Endothelial cell of umbilical vein (primary cell): ENCODE measurements around the gene DONSON. TPM values are rescaled to one million over a fixed set of nuclear protein-coding genes. Genes with fewer than 3 reads are reported as not detected.

Experiments
- BruUV-seq: library from RNA; stranded (reverse); fragments of 400-500 nt; replicated peaks from 2 replicates; lab custom pipeline; 2021; lab: Mats Ljungman, UMichigan
- CTCF ChIA-PET: fragments of 300-600, 350-600 bp; sonication (Branson Sonifier 250); formaldehyde crosslinking; loops from one replicate; lab custom pipeline; 2021; ENCODE audit warnings: antibody characterized with exemption, inconsistent platforms; lab: Charles Lee
- POLR2A ChIA-PET: fragments of 300-600, 350-600 bp; sonication (Branson Sonifier 250); formaldehyde crosslinking; loops from one replicate; lab custom pipeline; 2021; ENCODE audit warnings: antibody characterized with exemption, inconsistent platforms; lab: Charles Lee
- DNase-seq: peaks from one replicate; pipeline ENCODE4 v3.0.0-alpha.2; 2011; ENCODE audit warnings: low read depth, low spot score
- FAIRE-seq: peaks from 2 replicates; lab custom pipeline; 2011; peaks lifted over from hg19 to GRCh38; lab: Jason Lieb, UNC
- H2AFZ ChIP-seq: 2 replicates; pipeline ENCODE4 v1.6.0; 2012; ENCODE audit warnings: low read depth, low read length, control low read depth, inconsistent platforms
- H3K27ac ChIP-seq: 2 replicates; pipeline ENCODE4 v1.5.1; 2011; ENCODE audit warnings: low read depth, mild to moderate bottlenecking, control low read depth, low read length, moderate library complexity; ENCODE audit not compliant: insufficient read depth
- H3K27me3 ChIP-seq, 2 experiments: 2 replicates each; pipeline versions ENCODE4 v1.6.0 to v1.6.1; 2011; ENCODE audit warnings: low read length in 2 of 2, mixed read lengths in 1 of 2; ENCODE audit not compliant: control insufficient read depth in 2 of 2, insufficient read depth in 2 of 2
- H3K36me3 ChIP-seq, 2 experiments: 2 replicates in 1 of 2; 3 replicates in 1 of 2; pipeline ENCODE4 v1.5.1; 2011; ENCODE audit warnings: low read length in 2 of 2, mild to moderate bottlenecking in 1 of 2, moderate library complexity in 1 of 2; ENCODE audit not compliant: control insufficient read depth in 2 of 2, insufficient read depth in 2 of 2; ENCODE audit errors: extremely low read depth in 1 of 2
- H3K4me1 ChIP-seq: 3 replicates; pipeline ENCODE4 v1.5.1; 2011; ENCODE audit warnings: mild to moderate bottlenecking, low read length; ENCODE audit not compliant: control insufficient read depth, insufficient read depth; ENCODE audit errors: extremely low read depth
- H3K4me2 ChIP-seq: 2 replicates; pipeline ENCODE4 v1.6.1; 2011; ENCODE audit warnings: low read length, control low read depth, mixed read lengths; ENCODE audit not compliant: insufficient read depth
- H3K4me3 ChIP-seq, 3 experiments: fragments of 200-600 bp in 1 of 3; sonication (generic), shearing (Covaris generic) in 1 of 3; replicated peaks in 1 of 3; 2 replicates each; pipeline ENCODE4 v1.5.1; 2011 to 2016; ENCODE audit warnings: control low read depth in 3 of 3, low read length in 3 of 3, mild to moderate bottlenecking in 2 of 3, inconsistent platforms in 1 of 3, low read depth in 1 of 3, moderate library complexity in 1 of 3; ENCODE audit not compliant: insufficient read depth in 1 of 3
- H3K79me2 ChIP-seq: 2 replicates; pipeline ENCODE4 v1.6.0; 2012; ENCODE audit warnings: low read length, inconsistent platforms; ENCODE audit not compliant: control insufficient read depth, insufficient read depth
- H3K9ac ChIP-seq: replicated peaks from 2 replicates; pipeline ENCODE3; 2011; ENCODE audit warnings: low read length, control low read depth; ENCODE audit not compliant: insufficient read depth; ENCODE audit errors: extremely low read depth
- H3K9me1 ChIP-seq: replicated peaks from 3 replicates; pipeline ENCODE4 v1.6.0; 2011; ENCODE audit warnings: mild to moderate bottlenecking, low read length; ENCODE audit not compliant: control insufficient read depth, insufficient read depth; ENCODE audit errors: extremely low read depth
- H3K9me3 ChIP-seq: replicated peaks from 2 replicates; pipeline ENCODE4 v1.5.1; 2012; ENCODE audit warnings: low read length, inconsistent platforms; ENCODE audit not compliant: control insufficient read depth, insufficient read depth
- H4K20me1 ChIP-seq: replicated peaks from 2 replicates; pipeline ENCODE3; 2011; ENCODE audit warnings: mild to moderate bottlenecking, low read length; ENCODE audit not compliant: control insufficient read depth, insufficient read depth; ENCODE audit errors: extremely low read depth
- EZH2 ChIP-seq: IDR thresholded peaks from 2 replicates; pipeline ENCODE4 v1.6.1; 2012; ENCODE audit warnings: borderline replicate concordance, low read depth, mild to moderate bottlenecking, moderate library complexity, low read length, inconsistent platforms; ENCODE audit not compliant: severe bottlenecking
- FOS ChIP-seq: IDR thresholded peaks from 2 replicates; pipeline ENCODE4 v1.6.1; 2011; ENCODE audit warnings: mild to moderate bottlenecking, low read length, moderate library complexity, borderline replicate concordance; ENCODE audit not compliant: insufficient read depth
- GATA2 ChIP-seq: IDR thresholded peaks from 2 replicates; pipeline ENCODE4 v1.7.0; 2011; ENCODE audit warnings: low read depth, mild to moderate bottlenecking, moderate library complexity, mixed read lengths, low read length; ENCODE audit not compliant: insufficient read length, insufficient read depth
- JUN ChIP-seq: IDR thresholded peaks from 2 replicates; pipeline ENCODE4 v1.6.1; 2011; ENCODE audit warnings: borderline replicate concordance, low read depth; ENCODE audit not compliant: insufficient read length, insufficient read depth
- MYC ChIP-seq: IDR thresholded peaks from one replicate; pipeline ENCODE4 v1.6.1; 2011; ENCODE audit warnings: mild to moderate bottlenecking, low read depth, low read length
- POLR2A ChIP-seq: IDR thresholded peaks from 2 replicates; pipeline ENCODE4 v1.6.1; 2012; ENCODE audit warnings: low read depth, mild to moderate bottlenecking, control low read depth, low read length
- POLR2AphosphoS5 ChIP-seq: IDR thresholded peaks from 2 replicates; pipeline ENCODE4 v1.6.1; 2012; ENCODE audit warnings: low read depth, mild to moderate bottlenecking, control low read depth, low read length, moderate library complexity; ENCODE audit not compliant: insufficient read depth
- dilution Hi-C: fragments of 300-500 bp; cut with MboI; formaldehyde crosslinking; loops from one replicate; pipeline ENCODE4 v1.15.0; 2019; ENCODE audit warnings: low sequenced_read_pairs; ENCODE audit not compliant: extremely low pct_ligation_motif_present
- intact Hi-C: fragments of 100-400 bp; cut with micrococcal nuclease; formaldehyde crosslinking; loops from one replicate; pipeline ENCODE4 v1.10.0; 2022
- polyA plus RNA-seq, 4 experiments: library from polyadenylated mRNA; depleted of rRNA in 3 of 4; stranded (reverse) in 3 of 4; unstranded in 1 of 4; fragments of >200 nt; gene quantifications; 2 replicates each; pipeline versions ENCODE4 v1.2.1 to v1.2.3, GENCODE V29; 2011 to 2012; ENCODE audit warnings: missing spikeins in 1 of 4
- total RNA-seq: library from RNA; stranded (reverse); gene quantifications from 2 replicates; pipeline ENCODE4 v1.2.3, GENCODE V29; 2021
- TF ChIP-seq, protein P1 (sequence below): IDR thresholded peaks from 2 replicates; pipeline ENCODE4 v1.6.1; 2011; ENCODE audit not compliant: insufficient read depth, insufficient read length
- TF ChIP-seq, protein P2 (sequence below), 2 donors: IDR thresholded peaks; 1 replicate in 1 of 2; 2 replicates in 1 of 2; pipeline ENCODE4 v1.5.1; 2011; ENCODE audit warnings: low read length in 2 of 2, mild to moderate bottlenecking in 2 of 2, moderate library complexity in 2 of 2, control low read depth in 1 of 2, inconsistent platforms in 1 of 2, low read depth in 1 of 2; ENCODE audit not compliant: insufficient read depth in 1 of 2; ENCODE audit errors: extremely low read depth in 1 of 2

The DONSON gene
- total and polyA plus RNA-seq, 2 donors (not counting 3 experiments of a cell fraction or from before 2014, with no cell fraction given): 14.3 to 29.4 TPM

DNA sequence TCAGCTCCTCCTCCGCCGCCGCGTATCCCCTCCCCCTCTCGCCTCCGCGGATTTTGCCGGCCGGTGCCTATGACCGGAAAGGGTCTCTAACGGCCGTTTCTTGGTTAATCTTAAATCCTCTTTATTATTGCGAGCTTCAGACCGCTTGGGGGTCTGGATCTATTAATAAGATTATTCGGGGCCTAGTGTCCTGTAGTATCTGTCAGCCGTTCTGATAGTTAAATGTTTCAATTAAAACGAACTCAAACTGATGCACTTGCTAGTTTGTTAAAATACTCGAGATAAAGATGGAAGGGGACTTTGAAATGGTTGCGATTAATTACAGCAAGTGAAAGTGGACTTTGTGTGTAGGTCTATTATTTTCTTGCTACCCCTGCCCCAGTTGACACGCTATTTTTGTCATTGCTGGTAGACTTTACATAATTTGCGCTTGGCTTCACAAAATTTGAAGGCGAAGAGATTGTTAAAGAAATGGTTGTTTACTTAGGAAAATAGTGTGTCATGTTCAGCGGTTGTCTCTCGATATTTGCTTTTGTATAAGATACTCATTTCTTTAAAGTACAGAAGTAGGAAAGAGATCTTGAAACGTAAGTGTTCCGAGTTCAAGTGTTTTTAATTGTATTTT, 44.9 kb downstream of the DONSON start:
- TF ChIP-seq, protein P1, sequence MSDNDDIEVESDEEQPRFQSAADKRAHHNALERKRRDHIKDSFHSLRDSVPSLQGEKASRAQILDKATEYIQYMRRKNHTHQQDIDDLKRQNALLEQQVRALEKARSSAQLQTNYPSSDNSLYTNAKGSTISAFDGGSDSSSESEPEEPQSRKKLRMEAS: no peak
- TF ChIP-seq POLR2AphosphoS5 (no peak), POLR2A (no peak), MYC (no peak), GATA2 (no peak), EZH2 (no peak), JUN (no peak), FOS (no peak)
- TF ChIP-seq, protein P2, sequence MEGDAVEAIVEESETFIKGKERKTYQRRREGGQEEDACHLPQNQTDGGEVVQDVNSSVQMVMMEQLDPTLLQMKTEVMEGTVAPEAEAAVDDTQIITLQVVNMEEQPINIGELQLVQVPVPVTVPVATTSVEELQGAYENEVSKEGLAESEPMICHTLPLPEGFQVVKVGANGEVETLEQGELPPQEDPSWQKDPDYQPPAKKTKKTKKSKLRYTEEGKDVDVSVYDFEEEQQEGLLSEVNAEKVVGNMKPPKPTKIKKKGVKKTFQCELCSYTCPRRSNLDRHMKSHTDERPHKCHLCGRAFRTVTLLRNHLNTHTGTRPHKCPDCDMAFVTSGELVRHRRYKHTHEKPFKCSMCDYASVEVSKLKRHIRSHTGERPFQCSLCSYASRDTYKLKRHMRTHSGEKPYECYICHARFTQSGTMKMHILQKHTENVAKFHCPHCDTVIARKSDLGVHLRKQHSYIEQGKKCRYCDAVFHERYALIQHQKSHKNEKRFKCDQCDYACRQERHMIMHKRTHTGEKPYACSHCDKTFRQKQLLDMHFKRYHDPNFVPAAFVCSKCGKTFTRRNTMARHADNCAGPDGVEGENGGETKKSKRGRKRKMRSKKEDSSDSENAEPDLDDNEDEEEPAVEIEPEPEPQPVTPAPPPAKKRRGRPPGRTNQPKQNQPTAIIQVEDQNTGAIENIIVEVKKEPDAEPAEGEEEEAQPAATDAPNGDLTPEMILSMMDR (IDR thresholded peaks at IDR 0.05; ENCODE audit: extremely low read depth in 1 of 2, insufficient read depth in 1 of 2, low read depth in 1 of 2, low read length in 2 of 2): no peak
- ChIA-PET POLR2A (interaction anchor here (0.6 to 1.0 kb wide), 6 partner anchors 38 to 983 kb away, joined by 3 to 9 read pairs (median 6); partner anchors contain the start of genes DNAJC28, DONSON and TMEM50B), CTCF (interaction anchor here (0.7 to 2.3 kb wide), 4 partner anchors 10 to 62 kb away, joined by 3 to 18 read pairs (median 4); no protein-coding TSS in a partner anchor)
- Histone ChIP-seq H3K36me3 (peaks cover 0 to 12% of the 10 kb centered on the region in 2 experiments), H3K79me2 (peaks cover 84% of the 10 kb centered on the region), H3K4me1 (peaks cover 25% of the 10 kb centered on the region), H3K27me3 (no peaks in the 10 kb centered on the region), H2AFZ (no peak overlapping the region), H4K20me1 (peaks cover 18% of the 10 kb centered on the region), H3K9ac (peak overlapping the region; percentile 97), H3K4me3 (peak overlapping the region; percentile 63 to 98 (median 93)), H3K9me3 (no peaks in the 10 kb centered on the region), H3K4me2 (peak overlapping the region; percentile 100), H3K27ac (peak overlapping the region; percentile 93), H3K9me1 (no peaks in the 10 kb centered on the region)
- DNase-seq: peak; percentile 61
- FAIRE-seq: no peak
- dilution Hi-C loops (no loop called here), intact Hi-C loops (loop anchor here (2.0 to 5.0 kb wide), 4 partner anchors 45 to 351 kb away; partner anchors contain the start of gene DONSON)
- BruUV-seq: TSS peak; percentile 30
